HG02588 (cell line): ENCODE measurements around the gene MAP2K3.
"Not testable (repeated sequence)": the region's sequence is repeated elsewhere in the genome, so short reads cannot be mapped to it uniquely, and the experiment has no call there.

Source experiments
- ATAC-seq: cut with Tn5 transposase; IDR thresholded peaks from one replicate; pipeline ENCODE4 v1.9.1; 2021; ENCODE audit warnings: mild to moderate bottlenecking, moderate library complexity; ENCODE audit not compliant: unreplicated experiment

MAP2K3 gene

GRCh38 chr17:21296097-21297025 lies 11.8 kb downstream of the MAP2K3 start:
- ATAC-seq, result no peak

GRCh38 chr17:21297026-21297520 lies 12.6 kb downstream of the MAP2K3 start:
- ATAC-seq, result no peak

GRCh38 chr17:21297597-21297996 lies 13.1 kb downstream of the MAP2K3 start:
- ATAC-seq, result no peak

GRCh38 chr17:21298056-21298982 lies 13.8 kb downstream of the MAP2K3 start:
- no peak for ATAC-seq

GRCh38 chr17:21298983-21299519 lies 14.5 kb downstream of the MAP2K3 start:
- ATAC-seq, result no peak

DNA sequence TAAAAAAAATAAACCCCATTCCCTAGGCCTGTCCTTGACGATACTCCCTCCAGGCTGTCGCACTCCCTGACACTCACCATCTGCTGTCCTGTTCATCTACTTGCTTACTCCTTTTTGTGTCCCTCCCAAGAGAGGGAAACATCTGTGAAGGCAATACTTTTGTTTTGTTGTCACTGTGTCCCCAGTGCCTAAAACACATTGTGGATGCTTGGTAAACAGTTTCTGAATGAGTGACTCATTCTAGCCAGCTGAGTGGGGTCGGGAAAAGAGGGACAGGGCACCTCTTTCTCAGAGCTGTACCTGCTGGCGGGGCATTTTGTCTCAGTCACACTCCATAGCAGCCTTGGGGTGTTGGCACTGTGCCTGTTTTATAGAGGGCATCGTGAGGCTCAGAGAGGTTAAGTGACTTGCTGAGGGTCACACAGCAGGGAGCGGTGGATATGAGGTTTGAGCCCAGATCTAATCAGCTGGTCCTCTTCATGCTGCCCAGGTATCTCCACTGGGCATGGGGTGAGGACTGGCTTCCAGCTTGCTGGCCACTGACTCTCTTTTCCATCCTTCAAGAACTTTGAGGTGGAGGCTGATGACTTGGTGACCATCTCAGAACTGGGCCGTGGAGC lies 15.6 kb downstream of the MAP2K3 start:
- ATAC-seq, result no peak

DNA sequence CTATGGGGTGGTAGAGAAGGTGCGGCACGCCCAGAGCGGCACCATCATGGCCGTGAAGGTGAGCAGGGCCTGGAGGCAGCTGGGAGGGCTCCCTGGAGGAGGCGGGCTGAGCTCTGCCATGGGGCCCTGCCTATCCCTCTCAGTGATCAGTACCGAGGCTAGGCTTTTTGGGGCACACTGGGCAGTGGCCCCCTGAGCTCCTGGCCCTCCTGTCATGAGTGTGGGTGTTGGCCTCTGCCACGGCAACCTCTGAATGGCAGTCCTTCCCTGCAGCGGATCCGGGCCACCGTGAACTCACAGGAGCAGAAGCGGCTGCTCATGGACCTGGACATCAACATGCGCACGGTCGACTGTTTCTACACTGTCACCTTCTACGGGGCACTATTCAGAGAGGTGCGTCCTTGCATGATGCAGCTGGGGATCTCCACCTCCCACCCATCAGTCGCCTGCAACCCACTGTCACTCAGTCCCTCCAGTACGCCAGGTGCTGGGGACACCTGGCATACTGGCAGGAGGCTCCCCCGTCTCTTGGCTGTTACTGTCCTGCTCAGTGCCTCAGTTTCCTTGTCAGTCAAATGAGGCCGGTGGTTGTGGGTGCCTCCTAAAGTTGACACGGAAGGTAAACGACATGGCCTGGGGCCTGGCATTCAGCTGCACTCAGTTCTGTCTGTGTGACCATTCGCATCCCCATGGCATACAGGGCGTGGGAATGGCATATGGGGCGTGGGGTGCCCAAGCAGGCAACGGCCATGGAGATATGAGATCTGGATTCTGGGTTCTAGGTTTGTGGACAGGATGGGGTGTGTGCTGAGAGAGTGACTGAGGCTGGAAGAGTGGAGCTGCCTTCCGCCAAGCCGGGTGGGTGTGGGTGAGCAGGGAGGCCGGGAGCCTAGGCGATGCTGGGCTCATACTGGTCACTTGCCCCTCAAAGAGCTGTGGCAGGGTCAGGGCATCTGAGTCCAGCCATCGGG lies 16.4 kb downstream of the MAP2K3 start:
- ATAC-seq, result no peak

DNA sequence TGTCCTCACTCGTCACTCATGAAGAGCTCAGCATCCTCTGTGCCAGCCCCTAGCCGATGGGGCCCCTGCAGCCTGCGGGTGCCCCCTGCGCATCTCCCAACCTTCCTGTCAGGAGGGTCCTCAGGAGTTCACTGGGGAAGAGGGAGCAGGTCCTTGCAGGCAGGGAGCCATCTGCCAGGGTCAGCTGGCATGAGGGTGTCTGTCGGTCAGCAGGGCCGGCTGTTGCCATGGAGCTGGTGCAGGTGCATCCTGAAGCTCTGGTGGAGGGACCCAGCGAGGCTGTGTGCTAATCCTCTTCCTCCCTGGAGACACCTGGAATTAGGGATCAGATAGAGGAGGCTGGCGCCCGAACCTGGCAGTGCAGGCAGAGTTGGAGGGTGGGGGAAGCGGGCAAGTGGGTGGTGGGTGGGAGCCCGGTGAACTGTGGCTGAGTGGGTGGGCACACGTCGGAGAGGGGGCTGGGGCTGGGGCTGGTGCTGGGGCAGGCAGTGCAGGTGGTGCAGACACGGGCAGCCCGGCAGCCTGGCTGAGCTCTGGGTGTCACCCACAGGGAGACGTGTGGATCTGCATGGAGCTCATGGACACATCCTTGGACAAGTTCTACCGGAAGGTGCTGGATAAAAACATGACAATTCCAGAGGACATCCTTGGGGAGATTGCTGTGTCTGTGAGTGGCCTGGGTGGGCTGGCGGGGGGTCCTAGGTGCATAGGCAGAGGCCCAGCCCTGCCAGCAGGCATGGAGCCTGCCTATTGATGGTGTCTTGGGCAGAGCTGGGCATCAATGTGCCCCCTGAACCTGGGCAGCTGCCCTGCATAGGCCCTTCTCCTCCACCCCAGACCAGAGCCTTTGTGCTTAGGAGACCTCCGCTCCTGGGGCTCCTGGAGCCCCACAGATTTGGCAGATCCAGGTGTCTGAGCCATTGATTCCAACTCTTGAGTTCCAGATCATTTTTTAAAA lies 17.4 kb downstream of the MAP2K3 start:
- ATAC-seq, result no peak

- ATAC-seq, result no peak
Observed at GRCh38 chr17:21302711-21303425, 18.4 kb downstream of the MAP2K3 start.

- ATAC-seq, result no peak
Observed at GRCh38 chr17:21303441-21304065, 19.0 kb downstream of the MAP2K3 start.

DNA sequence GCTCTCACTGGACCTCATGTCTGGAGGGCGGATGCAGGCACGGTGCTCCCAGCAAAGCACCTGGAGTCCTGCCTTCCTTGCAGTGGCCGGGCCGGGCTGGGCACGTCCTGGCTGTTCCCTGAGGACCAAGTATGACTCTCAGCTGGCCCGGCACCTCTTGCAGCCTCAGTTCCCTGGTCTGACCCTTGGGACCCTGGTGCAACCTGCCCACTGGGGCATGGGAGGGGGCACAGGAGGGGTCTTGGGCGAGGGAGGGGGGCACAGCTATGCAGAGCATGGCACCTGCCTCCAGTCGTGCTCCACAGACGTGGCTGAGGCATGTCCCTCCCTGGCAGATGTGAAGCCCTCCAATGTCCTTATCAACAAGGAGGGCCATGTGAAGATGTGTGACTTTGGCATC lies 19.6 kb downstream of the MAP2K3 start:
- no peak for ATAC-seq

DNA sequence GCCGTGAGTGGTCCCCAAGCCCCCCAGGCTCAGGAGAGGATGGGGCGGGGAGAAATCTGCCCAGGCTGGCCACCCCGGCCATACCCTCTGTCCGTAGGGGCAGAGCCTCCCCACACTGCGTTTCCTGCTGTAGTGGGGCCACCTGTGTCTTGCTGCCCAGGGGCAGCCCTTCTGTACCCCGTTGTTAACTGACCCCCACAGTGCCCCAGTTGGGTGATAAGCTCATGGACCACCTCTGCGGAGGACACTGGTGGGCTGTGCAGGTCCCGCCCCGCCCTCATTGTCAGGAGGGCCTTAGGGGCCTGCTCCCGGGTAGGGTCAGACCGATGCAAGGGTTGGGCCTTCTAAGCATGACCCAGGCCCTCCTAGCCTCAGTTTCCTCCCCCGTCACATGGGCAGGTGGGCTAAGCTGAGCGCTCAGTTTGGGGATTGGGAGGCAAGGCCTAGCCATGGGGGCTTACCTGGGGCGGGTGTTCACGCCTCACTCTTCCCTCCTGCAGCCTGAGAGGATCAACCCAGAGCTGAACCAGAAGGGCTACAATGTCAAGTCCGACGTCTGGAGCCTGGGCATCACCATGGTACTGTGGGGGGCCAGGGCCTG lies 20.1 kb downstream of the MAP2K3 start:
- ATAC-seq, result not testable (repeated sequence)

DNA sequence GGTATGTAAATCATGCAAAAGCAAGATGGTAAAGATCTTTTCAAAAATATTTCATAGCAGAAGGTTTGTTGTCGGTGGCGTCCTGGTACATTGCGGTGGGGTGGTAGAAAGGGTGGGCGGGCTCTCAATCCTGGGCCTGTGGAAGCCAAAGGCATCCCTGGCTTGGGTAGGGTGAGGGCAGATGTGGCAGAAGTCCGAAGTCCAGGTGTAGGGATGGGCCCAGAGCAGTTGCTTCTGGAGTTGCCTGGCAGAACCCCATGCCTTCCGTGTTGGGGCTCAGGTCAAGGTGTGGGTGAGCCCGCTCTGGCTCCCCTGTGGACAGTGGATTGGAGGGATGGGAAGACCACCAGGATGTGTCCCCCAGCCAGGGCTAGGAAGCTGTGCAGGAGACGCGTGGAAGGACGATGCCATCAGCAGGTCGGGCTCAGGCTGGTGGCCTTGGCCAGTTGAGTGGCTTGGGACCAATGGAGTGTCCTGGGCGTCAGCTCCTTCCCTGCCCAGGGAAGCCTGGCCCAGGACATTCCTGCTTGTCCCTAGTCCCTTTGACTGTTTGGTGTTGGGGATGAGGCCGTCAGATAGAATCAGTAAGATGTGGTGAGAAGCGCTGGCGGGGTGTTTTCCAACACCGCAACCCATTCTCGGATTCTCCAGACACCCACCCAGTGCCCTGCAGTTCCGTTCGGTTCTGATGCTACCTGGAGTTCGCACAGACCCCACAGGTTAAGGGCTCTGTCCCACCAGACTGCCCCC lies 21.1 kb downstream of the MAP2K3 start:
- ATAC-seq, result not testable (repeated sequence)

- ATAC-seq, result not testable (repeated sequence)
Observed at GRCh38 chr17:21306611-21307272, 22.2 kb downstream of the MAP2K3 start.

DNA sequence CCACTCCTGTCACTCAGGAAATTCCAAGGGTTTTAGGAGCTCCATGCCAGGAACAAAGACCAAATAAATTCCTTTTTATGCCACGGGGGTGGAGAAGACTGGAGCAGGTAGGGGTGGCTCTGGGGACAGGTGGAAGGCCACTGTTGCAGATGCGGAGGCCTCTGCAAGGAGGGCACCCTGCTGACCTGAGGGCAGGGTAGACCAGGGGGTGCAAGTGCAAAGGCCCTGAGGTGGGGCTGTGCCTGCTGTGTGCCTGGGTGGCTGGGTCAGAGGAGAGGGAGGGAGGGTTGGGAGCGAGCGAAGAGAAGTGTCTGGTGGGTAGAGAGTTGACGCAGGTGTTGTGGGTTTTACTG lies 22.7 kb downstream of the MAP2K3 start:
- not testable (repeated sequence) for ATAC-seq

DNA sequence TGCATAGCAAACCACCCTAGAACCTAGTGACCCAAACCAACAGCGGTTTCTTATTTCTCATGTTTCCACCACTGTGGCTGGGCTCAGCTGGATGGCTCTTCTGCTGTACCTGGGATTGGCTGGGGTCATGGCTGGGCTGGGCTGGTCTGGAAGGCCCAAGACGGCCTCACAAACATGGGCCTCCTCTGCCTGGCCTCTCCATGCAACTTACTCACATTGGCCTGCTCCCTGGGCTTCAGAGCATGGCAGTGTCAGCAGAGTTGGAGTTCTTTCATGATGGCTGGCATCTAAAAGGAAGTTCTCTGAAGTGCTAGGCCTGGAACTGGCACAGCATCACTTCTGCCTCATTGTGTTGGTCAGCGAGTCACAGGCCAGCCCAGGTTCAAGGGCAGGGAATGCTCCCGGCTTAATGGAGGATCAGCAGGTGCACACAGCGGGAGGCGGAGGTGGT lies 24.4 kb downstream of the MAP2K3 start:
- not testable (repeated sequence) for ATAC-seq
